K562 (cell line): ENCODE measurements around the gene SLC7A1. TPM values are rescaled to one million over a fixed set of nuclear protein-coding genes. Genes with fewer than 3 reads are reported as not detected.

Source experiments
- ATAC-seq: fragments of 200-7000 bp; cut with Tn5 transposase; 3 replicates; pipeline ENCODE4 v1.9.1; 2020; ENCODE audit warnings: moderate library complexity
- BruUV-seq: library from RNA; stranded (reverse); fragments of 400-500 nt; replicated peaks from 2 replicates; lab custom pipeline; 2021; lab: Mats Ljungman, UMichigan
- CTCF ChIA-PET: fragments of 300-600 bp; formaldehyde crosslinking; extraction: SDS; loops from one replicate; lab custom pipeline; 2021; ENCODE audit warnings: low intra/inter-chr PET ratio; lab: Yijun Ruan, JAX
- POLR2A ChIA-PET: fragments of 300-600, 350-650 bp; sonication (Branson Sonifier 250); formaldehyde crosslinking; extraction: SDS; loops from one replicate; lab custom pipeline; 2021; ENCODE audit warnings: antibody characterized with exemption, inconsistent platforms; lab: Yijun Ruan, JAX
- DNase-seq, 4 experiments: peaks; one replicate each; pipeline versions ENCODE4 v3.0.0 to v3.0.0-alpha.2; 2011 to 2018; ENCODE audit warnings: low spot score in 3 of 4, mixed read lengths in 3 of 4; ENCODE audit errors: extremely low read depth in 1 of 4
- FAIRE-seq: peaks from 2 replicates; lab custom pipeline; 2011; peaks lifted over from hg19 to GRCh38; lab: Jason Lieb, UNC
- H2AFZ ChIP-seq: 2 replicates; pipeline ENCODE4 v1.6.0; 2011; ENCODE audit warnings: low read depth, low read length, control low read depth, inconsistent platforms
- H3K27ac ChIP-seq: fragments of 200-600 bp; 3 replicates; pipeline ENCODE4 v1.8.0; 2011; ENCODE audit warnings: low read depth, mild to moderate bottlenecking, control low read depth, inconsistent platforms, low read length, moderate library complexity, mixed read lengths; ENCODE audit errors: extremely low read depth
- H3K27me3 ChIP-seq, 2 experiments: fragments of 300-600 bp in 1 of 2; 2 replicates in 1 of 2; 3 replicates in 1 of 2; pipeline versions ENCODE4 v1.6.0 to v1.8.0; 2011; ENCODE audit warnings: inconsistent platforms in 2 of 2, low read length in 2 of 2, mild to moderate bottlenecking in 1 of 2, mixed read lengths in 1 of 2, moderate library complexity in 1 of 2; ENCODE audit not compliant: control insufficient read depth in 2 of 2, insufficient read depth in 2 of 2
- H3K36me3 ChIP-seq: fragments of 300-600 bp; 3 replicates; pipeline ENCODE4 v1.8.0; 2011; ENCODE audit warnings: mild to moderate bottlenecking, low read length, inconsistent platforms; ENCODE audit not compliant: control insufficient read depth, insufficient read depth
- H3K4me1 ChIP-seq, 2 experiments: fragments of 200-600 bp in 1 of 2; replicated peaks in 1 of 2; 2 replicates in 1 of 2; 3 replicates in 1 of 2; pipeline versions ENCODE4 v1.5.1 to v1.8.0; 2011; ENCODE audit warnings: inconsistent platforms in 2 of 2, low read length in 2 of 2, mild to moderate bottlenecking in 1 of 2, mixed read lengths in 1 of 2, moderate library complexity in 1 of 2; ENCODE audit not compliant: control insufficient read depth in 2 of 2, insufficient read depth in 2 of 2
- H3K4me2 ChIP-seq: 2 replicates; pipeline ENCODE4 v1.6.1; 2011; ENCODE audit warnings: low read length, control low read depth, inconsistent platforms, mixed read lengths; ENCODE audit not compliant: insufficient read depth
- H3K4me3 ChIP-seq: fragments of 200-600 bp; sonication (generic), shearing (Covaris generic); 2 replicates; pipeline ENCODE4 v1.5.1; 2016; ENCODE audit warnings: control low read depth, inconsistent platforms
- H3K79me2 ChIP-seq: fragments of 200-600 bp; 3 replicates; pipeline ENCODE4 v1.8.0; 2011; ENCODE audit warnings: low read length, inconsistent platforms; ENCODE audit not compliant: control insufficient read depth, insufficient read depth
- H3K9ac ChIP-seq, 2 experiments: 2 replicates each; pipeline versions ENCODE4 v1.6.0 to v1.6.1; 2011; ENCODE audit warnings: low read depth in 2 of 2, low read length in 2 of 2, control low read depth in 1 of 2, inconsistent platforms in 1 of 2, mild to moderate bottlenecking in 1 of 2, mixed read lengths in 1 of 2; ENCODE audit not compliant: insufficient read depth in 1 of 2
- H3K9me1 ChIP-seq: one replicate; pipeline ENCODE4 v1.6.0; 2011; ENCODE audit warnings: inconsistent platforms, mild to moderate bottlenecking, low read length, moderate library complexity; ENCODE audit not compliant: control insufficient read depth, insufficient read depth
- H3K9me3 ChIP-seq: replicated peaks from 2 replicates; pipeline ENCODE4 v1.5.1; 2011; ENCODE audit warnings: low read depth, low read length, inconsistent platforms; ENCODE audit not compliant: control insufficient read depth, insufficient read depth
- H4K20me1 ChIP-seq: replicated peaks from 2 replicates; pipeline ENCODE4 v1.6.1; 2011; ENCODE audit warnings: low read length, inconsistent platforms, mixed read lengths; ENCODE audit not compliant: control insufficient read depth, insufficient read depth
- AFF4 ChIP-seq: sonication (generic); formaldehyde crosslinking; IDR thresholded peaks from 2 replicates; pipeline ENCODE4 v1.8.0; 2023; ENCODE audit warnings: mild to moderate bottlenecking, missing genetic modification reagents
- CC2D1A ChIP-seq: fragments of 450-650 bp; IDR thresholded peaks from 2 replicates; pipeline ENCODE4 v1.6.1; 2017; ENCODE audit warnings: mild to moderate bottlenecking
- COPS2 ChIP-seq: fragments of 450-650 bp; conservative IDR thresholded peaks from 2 replicates; pipeline ENCODE4 v1.6.1; 2016; ENCODE audit warnings: mild to moderate bottlenecking, moderate library complexity
- EWSR1 ChIP-seq: fragments of 450-650 bp; IDR thresholded peaks from 2 replicates; pipeline ENCODE4 v1.6.1; 2018; ENCODE audit warnings: borderline replicate concordance, mild to moderate bottlenecking, low read depth, moderate library complexity; ENCODE audit not compliant: partially characterized antibody
- HDAC6 ChIP-seq: IDR thresholded peaks from 2 replicates; pipeline ENCODE4 v1.6.1; 2012; ENCODE audit warnings: low read depth, mild to moderate bottlenecking, control low read depth, inconsistent platforms, low read length, moderate library complexity
- MAFF ChIP-seq: IDR thresholded peaks from 2 replicates; pipeline ENCODE4 v1.6.1; 2012; ENCODE audit warnings: low read length, improper control_type of control experiment
- NBN ChIP-seq: fragments of 450-650 bp; IDR thresholded peaks from 2 replicates; pipeline ENCODE4 v1.6.1; 2016; ENCODE audit warnings: low read depth, mild to moderate bottlenecking
- RBM15 ChIP-seq: fragments of 200-400 bp; formaldehyde crosslinking; IDR thresholded peaks from 2 replicates; pipeline ENCODE4 v1.6.1; 2018; ENCODE audit warnings: mild to moderate bottlenecking, low read length, moderate library complexity; ENCODE audit not compliant: insufficient read depth
- SIX5 ChIP-seq, 2 experiments: IDR thresholded peaks; 2 replicates each; pipeline ENCODE4 v1.6.1; 2011; ENCODE audit warnings: low read length in 2 of 2, borderline replicate concordance in 1 of 2, low read depth in 1 of 2, mild to moderate bottlenecking in 1 of 2, moderate library complexity in 1 of 2; ENCODE audit not compliant: insufficient read depth in 1 of 2
- SP1 ChIP-seq: sonication (generic); formaldehyde crosslinking; IDR thresholded peaks from 2 replicates; pipeline ENCODE4 v1.8.1; 2022; ENCODE audit warnings: mild to moderate bottlenecking, missing genetic modification reagents
- ZNF124 ChIP-seq: sonication (generic); formaldehyde crosslinking; IDR thresholded peaks from 2 replicates; pipeline ENCODE4 v1.8.1; 2022; ENCODE audit warnings: missing genetic modification reagents
- ZNF274 ChIP-seq: IDR thresholded peaks from 2 replicates; pipeline ENCODE4 v1.6.1; 2011; ENCODE audit warnings: low read depth, mild to moderate bottlenecking, low read length, moderate library complexity, borderline replicate concordance
- ZNF347 ChIP-seq: fragments of 450-650 bp; formaldehyde crosslinking; IDR thresholded peaks from 2 replicates; pipeline ENCODE4 v1.4.0; 2020; ENCODE audit warnings: low read depth, mild to moderate bottlenecking, moderate library complexity
- WGBS: fragments of 100-300 bp; shearing (Covaris generic); methylation state at CpG from one replicate; pipeline ENCODE4 v1.1.6; 2016; ENCODE audit warnings: low coverage, mixed read lengths; ENCODE audit not compliant: insufficient coverage; ENCODE audit errors: missing lambda C conversion rate; 5-methylcytosine and 5-hydroxymethylcytosine counted together
- in situ Hi-C: fragments of 300-500 bp; cut with MboI; formaldehyde crosslinking; loops from 4 replicates; pipeline ENCODE4 v1.15.0; 2018; ENCODE audit warnings: inconsistent platforms, mixed read lengths
- intact Hi-C: fragments of 100-400 bp; cut with micrococcal nuclease; formaldehyde crosslinking; loops from 2 replicates; pipeline ENCODE4 v1.14.2; 2022
- polyA plus RNA-seq, 8 experiments: library from polyadenylated mRNA; depleted of rRNA in 4 of 8; stranded (reverse) in 5 of 8; unstranded in 3 of 8; fragments of >200 nt; fragmentation: Nextera tagmentation in 2 of 8; fragmentation: Illumina TruSeq in 1 of 8; extraction: Ambion mirVana in 2 of 8; extraction: Trizol in 1 of 8; gene quantifications; 2 replicates each; pipeline versions ENCODE4 v1.2.1 to v1.2.3, GENCODE V29; 2011 to 2014; ENCODE audit warnings: inconsistent platforms in 1 of 8, missing spikeins in 1 of 8
- total RNA-seq, 7 experiments: library from RNA; depleted of rRNA in 6 of 7; stranded (reverse); fragments of >200 nt in 6 of 7; fragmentation: Illumina TruSeq in 2 of 7; extraction: Trizol in 2 of 7; gene quantifications; 2 replicates each; pipeline versions ENCODE4 v1.2.1 to v1.2.3, GENCODE V29; 2011 to 2021; ENCODE audit warnings: low replicate concordance in 1 of 7

The SLC7A1 gene
- total and polyA plus RNA-seq, 9 of the 15 experiments (the other 6 are each of a cell fraction or from before 2014, with no cell fraction given): 3.3 to 69.7 (median 10.8) TPM

GRCh38 chr13:29577136-29578051, 18.1 kb downstream of the SLC7A1 start:
- peaks cover 54% of the 10 kb centered on the region for H4K20me1 ChIP-seq
- CTCF ChIA-PET: no interaction called here

GRCh38 chr13:29576581-29576980, 18.9 kb downstream of the SLC7A1 start:
- CTCF ChIA-PET: no interaction called here
- H4K20me1 ChIP-seq: peaks cover 46% of the 10 kb centered on the region
- H3K79me2 ChIP-seq: peaks cover 96% of the 10 kb centered on the region
- in situ Hi-C loops: no loop called here
- peaks cover 3% of the 10 kb centered on the region for H3K9me1 ChIP-seq
- no peaks in the 10 kb centered on the region; the same call in 1 of the 2 replicates for H3K9me3 ChIP-seq
- no peak for ATAC-seq
- no peak overlapping the region for H2AFZ ChIP-seq
- H3K27me3 ChIP-seq: no peaks in the 10 kb centered on the region
- no peak overlapping the region for H3K4me2 ChIP-seq
- POLR2A ChIA-PET: no interaction called here
- BruUV-seq: no TSS peak
- H3K27ac ChIP-seq: no peak overlapping the region
- no peak for FAIRE-seq
- no peak for DNase-seq
- no peak overlapping the region for H3K9ac ChIP-seq
- peaks cover 2% of the 10 kb centered on the region; the same call in 1 of the 3 replicates for H3K36me3 ChIP-seq
- intact Hi-C loops: no loop called here
- peaks cover 19 to 20% of the 10 kb centered on the region in 2 experiments; a peak in 4 of 5 replicates for H3K4me1 ChIP-seq
- no peak overlapping the region for H3K4me3 ChIP-seq
- 93% methylated on average over 3 of the region's 7 CpGs for WGBS
- no peak for TF ChIP-seq ZNF274
- no peak for TF ChIP-seq ZNF347 (CRISPR knock-in tag)
- TF ChIP-seq ZNF124 (CRISPR knock-in tag): no peak
- TF ChIP-seq AFF4 (CRISPR knock-in tag): no peak
- TF ChIP-seq NBN: no peak
- no peak for TF ChIP-seq SIX5 (IDR thresholded peaks at IDR 0.05; ENCODE audit: borderline replicate concordance in 1 of 2, insufficient read depth in 1 of 2, low read depth in 1 of 2, low read length in 2 of 2)
- no peak for TF ChIP-seq SP1 (CRISPR knock-in tag)

More at GRCh38 chr13:29577136-29578051, 18.1 kb downstream of the SLC7A1 start:
- intact Hi-C loops (no loop called here), in situ Hi-C loops (no loop called here)
- H3K27ac ChIP-seq: no peak overlapping the region
- no peak overlapping the region for H2AFZ ChIP-seq
- POLR2A ChIA-PET: interaction anchor here (0.9 to 1.0 kb wide), 2 partner anchors 9 to 126 kb away, joined by 3 to 4 read pairs; no protein-coding TSS in a partner anchor
- H3K27me3 ChIP-seq: no peaks in the 10 kb centered on the region
- FAIRE-seq (no peak), ATAC-seq (no peak), DNase-seq (no peak)
- 86% methylated on average over 16 of the region's 18 CpGs for WGBS
- peaks cover 6% of the 10 kb centered on the region for H3K9me1 ChIP-seq
- H3K9ac ChIP-seq: no peak overlapping the region
- TF ChIP-seq HDAC6 (no peak), COPS2 (no peak), EWSR1 (no peak), RBM15 (no peak), CC2D1A (no peak), MAFF (no peak)
- H3K36me3 ChIP-seq: peaks cover 2% of the 10 kb centered on the region; the same call in 1 of the 3 replicates
- peaks cover 22 to 27% of the 10 kb centered on the region in 2 experiments; a peak in 4 of 5 replicates for H3K4me1 ChIP-seq
- no peaks in the 10 kb centered on the region; the same call in 1 of the 2 replicates for H3K9me3 ChIP-seq
- no TSS peak for BruUV-seq
- no peak overlapping the region for H3K4me2 ChIP-seq
- H3K4me3 ChIP-seq: no peak overlapping the region
- peaks cover 96% of the 10 kb centered on the region for H3K79me2 ChIP-seq
